ENCODE measurements around the gene ATP10D.

- TF ChIP-seq, protein P1, sequence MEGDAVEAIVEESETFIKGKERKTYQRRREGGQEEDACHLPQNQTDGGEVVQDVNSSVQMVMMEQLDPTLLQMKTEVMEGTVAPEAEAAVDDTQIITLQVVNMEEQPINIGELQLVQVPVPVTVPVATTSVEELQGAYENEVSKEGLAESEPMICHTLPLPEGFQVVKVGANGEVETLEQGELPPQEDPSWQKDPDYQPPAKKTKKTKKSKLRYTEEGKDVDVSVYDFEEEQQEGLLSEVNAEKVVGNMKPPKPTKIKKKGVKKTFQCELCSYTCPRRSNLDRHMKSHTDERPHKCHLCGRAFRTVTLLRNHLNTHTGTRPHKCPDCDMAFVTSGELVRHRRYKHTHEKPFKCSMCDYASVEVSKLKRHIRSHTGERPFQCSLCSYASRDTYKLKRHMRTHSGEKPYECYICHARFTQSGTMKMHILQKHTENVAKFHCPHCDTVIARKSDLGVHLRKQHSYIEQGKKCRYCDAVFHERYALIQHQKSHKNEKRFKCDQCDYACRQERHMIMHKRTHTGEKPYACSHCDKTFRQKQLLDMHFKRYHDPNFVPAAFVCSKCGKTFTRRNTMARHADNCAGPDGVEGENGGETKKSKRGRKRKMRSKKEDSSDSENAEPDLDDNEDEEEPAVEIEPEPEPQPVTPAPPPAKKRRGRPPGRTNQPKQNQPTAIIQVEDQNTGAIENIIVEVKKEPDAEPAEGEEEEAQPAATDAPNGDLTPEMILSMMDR (IDR thresholded peaks at IDR 0.05), result no peak
- no peak for TF ChIP-seq EZH2 (IDR thresholded peaks at IDR 0.05; ENCODE audit: borderline replicate concordance, insufficient read depth, low read depth, low read length, poor library complexity, severe bottlenecking)
Observed at GRCh38 chr4:47557255-47557654, 72.2 kb downstream of the ATP10D start.
